ENCODE data around the gene OXTR. TPM values are rescaled to one million over a fixed set of nuclear protein-coding genes. Genes with fewer than 3 reads are reported as not detected.

Gene OXTR
- total RNA-seq, 1 donor from 2014 or later = 2.0 TPM

GRCh38 chr3:8790529-8790928 is 21.1 kb upstream of the OXTR start:
- ChIA-PET CTCF (no interaction called here), POLR2A (no interaction called here)
- H3K27ac Mint-ChIP-seq = no peak overlapping the region
- peaks cover 8% of the 10 kb centered on the region for H3K9me3 Mint-ChIP-seq
- no peaks in the 10 kb centered on the region for H3K4me1 Mint-ChIP-seq
- intact Hi-C loops (cut with micrococcal nuclease) = no loop called here
- H3K36me3 Mint-ChIP-seq (ENCODE audit: low read depth) = no peaks in the 10 kb centered on the region
- H3K27me3 Mint-ChIP-seq = no peaks in the 10 kb centered on the region
- TF ChIP-seq CTCF (IDR thresholded peaks at IDR 0.05) = no peak
- DNase-seq (no peak), ATAC-seq (ENCODE audit: low read depth) (no peak)
- H3K4me3 Mint-ChIP-seq = no peak overlapping the region

GRCh38 chr3:8784676-8785435 is 15.4 kb upstream of the OXTR start:
- Mint-ChIP-seq H3K4me3 (no peak overlapping the region), H3K27me3 (no peaks in the 10 kb centered on the region)

GRCh38 chr3:8780279-8780678 is 10.9 kb upstream of the OXTR start:
- CTCF ChIA-PET = no interaction called here
- H3K4me3 Mint-ChIP-seq = no peak overlapping the region

More at GRCh38 chr3:8784676-8785435, 15.4 kb upstream of the OXTR start:
- no peak for TF ChIP-seq CTCF (IDR thresholded peaks at IDR 0.05)
- ChIA-PET POLR2A (no interaction called here), CTCF (no interaction called here)
- Mint-ChIP-seq H3K36me3 (ENCODE audit: low read depth) (no peaks in the 10 kb centered on the region), H3K9me3 (peaks cover 8% of the 10 kb centered on the region), H3K27ac (no peak overlapping the region), H3K4me1 (no peaks in the 10 kb centered on the region)
- ATAC-seq (ENCODE audit: low read depth) (no peak), DNase-seq (no peak)
- intact Hi-C loops (cut with micrococcal nuclease) = no loop called here

GRCh38 chr3:8778475-8778874 is 9.1 kb upstream of the OXTR start:
- Mint-ChIP-seq H3K27ac (no peak overlapping the region), H3K27me3 (peaks cover 14% of the 10 kb centered on the region), H3K4me1 (no peaks in the 10 kb centered on the region), H3K36me3 (ENCODE audit: low read depth) (no peaks in the 10 kb centered on the region), H3K4me3 (no peak overlapping the region), H3K9me3 (no peaks in the 10 kb centered on the region)
- no peak for TF ChIP-seq CTCF (IDR thresholded peaks at IDR 0.05)
- ChIA-PET CTCF (interaction anchor here (1.3 kb wide), 1 partner anchor 9 kb away, joined by 8 read pairs; the partner anchor contains the start of gene OXTR), POLR2A (no interaction called here)
- ATAC-seq (ENCODE audit: low read depth) = no peak
- no peak for DNase-seq
- intact Hi-C loops (cut with micrococcal nuclease) = no loop called here

More at GRCh38 chr3:8780279-8780678, 10.9 kb upstream of the OXTR start:
- Mint-ChIP-seq H3K9me3 (no peaks in the 10 kb centered on the region), H3K36me3 (ENCODE audit: low read depth) (no peaks in the 10 kb centered on the region), H3K27ac (no peak overlapping the region), H3K27me3 (peaks cover 14% of the 10 kb centered on the region), H3K4me1 (no peaks in the 10 kb centered on the region)
- TF ChIP-seq CTCF (IDR thresholded peaks at IDR 0.05) = no peak
- DNase-seq = no peak
- POLR2A ChIA-PET = no interaction called here
- ATAC-seq (ENCODE audit: low read depth) = no peak
- intact Hi-C loops (cut with micrococcal nuclease) = no loop called here

- intact Hi-C loops (cut with micrococcal nuclease) = no loop called here
- H3K4me3 Mint-ChIP-seq = no peak overlapping the region
- no peaks in the 10 kb centered on the region for H3K36me3 Mint-ChIP-seq (ENCODE audit: low read depth)
- DNase-seq = no peak
- H3K27me3 Mint-ChIP-seq = peaks cover 14% of the 10 kb centered on the region
- no peaks in the 10 kb centered on the region for H3K4me1 Mint-ChIP-seq
- ChIA-PET POLR2A (no interaction called here), CTCF (interaction anchor here (1.3 kb wide), 1 partner anchor 8 kb away, joined by 8 read pairs; the partner anchor contains the start of gene OXTR)
- H3K27ac Mint-ChIP-seq = no peak overlapping the region
- no peaks in the 10 kb centered on the region for H3K9me3 Mint-ChIP-seq
- no peak for ATAC-seq (ENCODE audit: low read depth)
- TF ChIP-seq CTCF (IDR thresholded peaks at IDR 0.05) = no peak
These were observed 8.5 kb upstream of the OXTR start for GRCh38 chr3:8777978-8778267.

Data from activated B cell treated with CpG ODN at 0.5 μM for 24 hours (primary cell).